Measurements from ENCODE around the gene AATK.

Gene AATK

GRCh38 chr17:81110488-81111040 is 55.5 kb downstream of the AATK start:
- DNase-seq, result no peak

GRCh38 chr17:81109957-81110356 is 56.1 kb downstream of the AATK start:
- DNase-seq, result no peak

DNA sequence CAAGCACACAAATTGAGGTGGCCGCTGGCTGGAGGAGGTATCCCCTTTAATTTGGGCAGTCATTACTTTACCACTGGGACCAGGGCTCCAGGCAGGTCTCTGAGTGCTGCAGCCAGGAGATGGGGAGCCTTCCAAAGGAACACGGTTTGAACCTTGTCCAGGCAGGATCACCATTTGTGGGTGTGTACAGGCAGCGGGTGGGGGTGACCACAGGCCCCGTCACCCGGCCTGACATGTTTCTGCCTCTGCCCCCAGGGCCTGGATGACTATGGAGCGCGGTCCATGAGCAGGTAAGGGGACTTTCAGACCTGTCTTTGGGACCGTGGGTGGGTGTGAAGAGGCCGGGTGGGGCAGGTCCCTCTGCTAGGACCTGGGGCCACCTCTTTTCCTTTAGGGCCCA is 57.8 kb downstream of the AATK start:
- DNase-seq, result no peak

DNA sequence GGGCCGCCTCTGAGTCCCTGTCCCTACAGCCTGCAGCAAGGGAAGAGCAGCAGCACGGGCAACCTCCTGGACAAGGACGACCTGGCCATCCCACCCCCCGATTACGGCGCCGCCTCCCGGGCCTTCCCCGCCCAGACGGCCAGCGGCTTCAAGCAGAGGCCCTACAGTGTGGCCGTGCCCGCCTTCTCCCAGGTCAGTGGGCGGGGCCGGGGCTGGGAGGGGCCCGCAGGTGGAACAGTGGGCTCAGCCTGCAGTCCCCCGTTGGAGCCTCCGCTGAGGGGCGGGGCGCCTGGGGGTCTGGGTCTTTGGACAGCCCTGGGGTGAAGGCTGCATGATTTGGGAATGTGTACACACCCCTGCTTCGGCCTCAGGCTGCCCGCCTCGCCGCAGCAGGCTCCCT is 59.3 kb downstream of the AATK start:
- DNase-seq, result no peak

GRCh38 chr17:81103379-81103778 is 62.6 kb downstream of the AATK start:
- DNase-seq, result no peak

- no peak for DNase-seq
Measured at GRCh38 chr17:81102869-81103268, 63.2 kb downstream of the AATK start.

DNA sequence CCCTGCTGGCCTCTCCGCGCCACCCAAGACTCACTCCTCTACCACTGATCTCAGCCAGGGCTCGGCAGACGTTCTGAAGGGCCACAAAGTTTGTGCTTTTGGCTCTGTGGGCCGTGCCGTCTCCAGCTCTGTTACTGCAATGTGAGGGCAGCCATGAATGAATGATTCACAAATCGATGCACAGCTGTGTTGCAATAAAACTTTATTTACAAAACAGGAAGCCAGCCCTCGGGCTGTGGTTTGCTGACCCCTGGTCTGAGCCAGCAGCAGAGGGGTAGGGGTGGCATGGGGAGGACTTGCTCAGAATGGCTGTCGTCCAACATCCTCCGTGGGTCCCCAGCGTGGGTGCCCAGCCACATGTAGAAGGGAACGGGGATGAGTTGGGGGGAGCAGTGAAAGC is 63.7 kb downstream of the AATK start:
- DNase-seq, result no peak

DNA sequence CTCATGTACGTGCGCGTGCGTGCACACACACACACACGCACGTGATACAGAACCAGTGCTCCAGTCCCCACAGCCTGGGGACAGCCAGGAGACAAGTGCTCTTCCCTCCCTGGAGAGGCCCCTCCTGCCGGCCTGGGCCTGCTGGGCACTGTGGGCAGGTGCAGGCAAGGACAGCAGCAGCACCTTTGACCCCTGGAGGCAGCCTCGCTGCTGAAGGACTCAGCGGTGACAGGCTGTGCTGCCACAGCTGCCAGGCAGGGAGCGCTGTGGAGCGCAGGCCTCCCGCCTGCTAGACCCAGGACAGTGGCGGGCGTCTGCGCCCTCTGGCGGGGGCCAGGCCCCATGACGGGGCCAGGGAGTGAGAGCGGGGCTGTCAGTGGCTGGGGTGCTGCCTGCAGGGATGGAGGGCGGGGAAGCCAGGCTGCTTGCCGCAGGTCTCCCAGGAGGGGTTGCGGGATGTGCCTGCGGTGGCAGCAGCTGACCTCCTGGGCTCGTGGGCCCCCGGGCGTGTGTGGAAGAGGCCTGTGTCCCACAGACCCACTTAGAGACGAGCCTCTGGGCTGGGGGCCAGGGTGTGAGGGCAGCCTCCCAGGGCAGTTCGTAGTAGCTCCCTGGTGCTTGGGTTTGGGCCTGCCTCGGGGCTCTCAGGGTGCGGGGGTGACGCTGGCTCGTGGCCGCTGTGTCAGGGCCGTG is 64.3 kb downstream of the AATK start:
- peak; percentile 65 for DNase-seq

DNA sequence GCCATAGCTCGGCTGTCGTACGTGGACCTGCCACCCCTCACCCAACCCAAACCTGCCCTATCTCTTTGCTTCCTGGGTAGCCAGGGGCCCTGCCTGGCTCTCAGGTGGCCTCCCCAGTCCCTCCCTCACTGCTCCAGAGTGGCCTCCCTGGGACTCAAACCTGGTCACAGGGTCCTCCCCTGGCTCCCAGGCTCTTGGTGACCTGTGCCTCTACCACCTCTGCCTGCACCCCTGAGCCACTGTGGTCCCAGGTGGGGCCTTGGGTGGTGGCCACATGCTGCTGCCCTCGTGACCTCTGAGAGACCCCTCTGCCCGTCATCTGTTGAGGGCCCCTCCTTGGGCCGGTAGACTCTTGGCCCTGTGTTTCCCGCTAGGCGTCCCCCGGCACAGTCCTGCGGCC is 65.4 kb downstream of the AATK start:
- no peak for DNase-seq

DNA sequence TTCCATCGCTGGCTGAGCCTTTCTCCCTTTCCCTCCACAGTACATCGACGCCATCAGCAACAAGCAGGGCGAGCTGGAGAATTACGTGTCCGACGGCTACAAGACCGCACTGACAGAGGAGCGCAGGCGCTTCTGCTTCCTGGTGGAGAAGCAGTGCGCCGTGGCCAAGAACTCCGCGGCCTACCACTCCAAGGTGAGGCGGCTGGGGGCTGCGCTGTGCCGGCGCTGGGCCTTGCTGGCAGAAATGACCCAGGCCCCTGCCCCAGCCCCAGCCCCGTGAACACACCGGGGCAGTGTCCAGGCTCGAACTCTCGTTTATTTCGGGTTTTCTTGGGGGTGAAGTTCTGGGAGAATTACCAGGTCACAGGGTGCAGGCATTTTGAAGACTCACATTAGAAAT is 66.1 kb downstream of the AATK start:
- no peak for DNase-seq

- DNase-seq, result no peak
Measured at GRCh38 chr17:81097943-81098308, 68.1 kb downstream of the AATK start.

DNA sequence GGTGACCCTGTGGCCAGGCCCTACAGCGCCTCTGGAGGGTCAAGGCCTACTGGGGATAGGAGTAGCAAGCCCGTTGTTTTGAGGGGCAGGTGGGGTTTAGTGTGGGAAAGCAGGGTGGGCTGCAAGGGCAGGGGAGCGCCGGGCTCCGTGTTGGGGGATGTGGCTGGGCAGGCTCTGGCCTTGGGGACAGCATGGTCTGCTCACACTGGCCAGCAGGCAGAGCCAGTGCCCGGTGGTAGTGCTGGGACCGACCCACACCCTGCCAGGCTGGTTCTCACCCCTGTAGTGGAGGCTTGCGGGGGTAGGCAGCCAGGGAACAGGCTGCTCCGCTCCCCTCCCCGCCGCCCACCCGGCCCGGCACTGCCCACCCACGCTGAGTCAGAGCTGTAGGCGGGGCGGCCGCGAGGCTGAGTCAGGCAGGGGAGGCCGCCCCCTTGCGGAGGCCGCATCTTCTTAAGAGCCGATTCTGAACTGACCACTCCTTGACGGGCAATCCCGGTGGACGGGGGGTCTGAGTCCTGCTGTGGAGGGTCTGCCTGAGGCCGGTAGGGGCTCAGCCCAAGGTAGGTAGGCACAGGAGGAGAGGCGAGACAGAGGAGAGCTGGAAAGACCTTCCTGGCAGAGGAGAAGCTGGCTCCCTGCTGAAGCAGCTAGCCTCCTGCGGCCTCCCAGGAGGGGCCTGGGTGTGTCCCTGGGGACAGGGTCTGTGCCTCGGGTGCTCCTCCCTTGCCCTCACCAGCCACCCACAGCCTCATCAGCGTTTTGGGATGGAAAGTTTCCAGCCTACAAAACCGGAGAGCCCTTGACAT is 68.7 kb downstream of the AATK start:
- no peak for DNase-seq

GRCh38 chr17:81096741-81097133 is 69.3 kb downstream of the AATK start:
- DNase-seq, result no peak

GRCh38 chr17:81095383-81095762 is 70.6 kb downstream of the AATK start:
- no peak for DNase-seq

- DNase-seq, result no peak
Measured at GRCh38 chr17:81094509-81095382, 71.3 kb downstream of the AATK start.

GRCh38 chr17:81093619-81094508 is 72.2 kb downstream of the AATK start:
- DNase-seq, result no peak

- DNase-seq, result no peak
Measured at GRCh38 chr17:81092518-81093095, 73.4 kb downstream of the AATK start.

DNA sequence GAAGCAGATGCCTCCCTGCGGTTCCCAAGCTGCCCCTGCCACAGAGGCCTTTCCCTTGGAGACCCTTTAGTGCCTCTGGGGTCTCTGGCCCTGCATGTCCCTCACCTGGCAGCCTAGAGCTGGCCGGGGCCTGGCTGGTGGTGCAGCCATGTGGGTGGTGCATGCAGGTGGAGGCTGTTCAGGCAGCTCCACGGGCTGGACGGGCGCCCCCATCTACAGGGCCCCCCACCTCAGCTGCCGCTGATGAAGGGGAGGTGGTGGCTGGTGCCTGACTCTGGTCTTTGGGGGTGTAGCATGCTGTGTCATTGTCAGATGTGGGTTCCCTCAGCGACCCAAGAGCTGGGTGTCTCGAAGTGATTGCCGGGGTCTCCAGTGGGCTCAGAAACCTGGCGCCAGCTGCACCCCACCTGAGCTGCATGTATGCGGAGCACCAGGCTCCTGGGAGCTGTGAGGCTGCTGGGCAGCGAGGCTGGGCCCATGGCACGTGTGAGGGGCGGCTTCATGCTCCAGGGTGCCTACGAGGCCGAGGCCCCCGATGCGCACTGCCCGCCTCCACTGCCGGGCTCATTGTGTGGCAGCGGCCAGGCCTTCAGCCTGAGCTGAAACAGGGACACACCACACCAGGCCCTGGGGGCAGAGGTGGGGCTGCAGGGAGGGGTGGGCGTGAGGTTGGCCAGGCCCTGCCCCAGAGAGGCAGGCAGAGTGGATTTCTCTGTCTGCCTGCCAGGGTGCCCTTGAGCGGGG is 74.1 kb downstream of the AATK start:
- DNase-seq, result no peak

DNA sequence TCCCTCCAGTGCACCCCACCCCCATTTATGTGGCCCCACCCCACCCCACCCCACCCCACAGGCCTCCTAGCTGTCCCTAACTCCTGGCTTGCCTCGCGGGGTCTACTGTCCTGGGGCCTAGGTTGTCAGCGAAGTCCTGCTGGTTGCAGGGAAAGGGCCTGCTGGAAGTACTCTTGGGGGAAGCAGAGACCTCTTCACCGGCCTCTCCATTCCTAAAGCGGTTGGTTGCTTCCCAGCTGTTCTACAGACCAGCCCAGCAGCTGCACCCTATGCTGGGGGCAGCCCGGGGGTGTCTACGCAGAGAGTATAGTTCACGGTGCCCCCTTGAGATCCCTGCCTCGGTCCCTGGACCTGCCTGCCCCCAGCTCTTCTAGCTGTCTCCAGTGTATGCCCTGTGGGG is 74.9 kb downstream of the AATK start:
- no peak for DNase-seq

- no peak for DNase-seq
Measured at GRCh38 chr17:81090361-81091136, 75.5 kb downstream of the AATK start.
